IPS-18c (cell line): ENCODE results near the gene KAT6B.
"Not testable (repeated sequence)": the region's sequence is repeated elsewhere in the genome, so short reads cannot be mapped to it uniquely, and the experiment has no call there.

Source experiments
- H3K4me3 ChIP-seq: 2 replicates; pipeline ENCODE4 v1.7.0; 2013; ENCODE audit warnings: low read depth, mild to moderate bottlenecking, low read length, moderate library complexity; ENCODE audit not compliant: insufficient read depth
- H3K9me3 ChIP-seq: one replicate; pipeline ENCODE4 v1.6.1; 2013; ENCODE audit warnings: mild to moderate bottlenecking, low read length, moderate library complexity; ENCODE audit not compliant: control insufficient read depth, insufficient read depth

KAT6B gene

DNA sequence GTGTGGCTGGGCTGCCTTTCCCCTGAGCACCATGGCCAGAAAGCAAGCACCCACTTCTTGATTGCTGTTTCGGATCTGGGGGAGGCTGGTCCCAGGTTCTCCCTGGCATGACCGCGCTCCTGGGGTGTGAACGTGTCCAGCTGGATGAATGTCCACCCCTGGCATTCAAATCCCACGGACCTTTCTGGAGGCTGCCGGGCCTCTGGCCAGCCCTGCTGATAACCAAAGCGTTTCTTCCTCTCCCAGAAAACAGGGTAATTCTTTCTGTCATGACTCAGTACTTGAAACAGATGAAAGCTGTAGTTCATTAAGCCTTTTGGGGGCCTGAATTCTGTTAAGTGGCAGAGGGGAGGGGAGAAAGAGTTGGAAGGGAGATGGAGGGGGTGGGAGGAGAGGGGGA is 211.9 kb downstream of the KAT6B start:
- Histone ChIP-seq H3K9me3 (peaks cover 1% of the 10 kb centered on the region), H3K4me3 (no peak overlapping the region)

- Histone ChIP-seq H3K9me3 (peaks cover 4% of the 10 kb centered on the region), H3K4me3 (no peak overlapping the region)
These were observed 214.2 kb downstream of the KAT6B start for GRCh38 chr10:75040576-75040975.

GRCh38 chr10:75042292-75042974 is 216.0 kb downstream of the KAT6B start:
- no peak overlapping the region for H3K4me3 ChIP-seq
- peaks cover 4% of the 10 kb centered on the region for H3K9me3 ChIP-seq

GRCh38 chr10:75043256-75044131 is 217.1 kb downstream of the KAT6B start:
- Histone ChIP-seq H3K4me3 (no peak overlapping the region), H3K9me3 (peaks cover 4% of the 10 kb centered on the region)

GRCh38 chr10:75048669-75049098 is 222.3 kb downstream of the KAT6B start:
- Histone ChIP-seq H3K4me3 (no peak overlapping the region), H3K9me3 (peaks cover 2% of the 10 kb centered on the region)

DNA sequence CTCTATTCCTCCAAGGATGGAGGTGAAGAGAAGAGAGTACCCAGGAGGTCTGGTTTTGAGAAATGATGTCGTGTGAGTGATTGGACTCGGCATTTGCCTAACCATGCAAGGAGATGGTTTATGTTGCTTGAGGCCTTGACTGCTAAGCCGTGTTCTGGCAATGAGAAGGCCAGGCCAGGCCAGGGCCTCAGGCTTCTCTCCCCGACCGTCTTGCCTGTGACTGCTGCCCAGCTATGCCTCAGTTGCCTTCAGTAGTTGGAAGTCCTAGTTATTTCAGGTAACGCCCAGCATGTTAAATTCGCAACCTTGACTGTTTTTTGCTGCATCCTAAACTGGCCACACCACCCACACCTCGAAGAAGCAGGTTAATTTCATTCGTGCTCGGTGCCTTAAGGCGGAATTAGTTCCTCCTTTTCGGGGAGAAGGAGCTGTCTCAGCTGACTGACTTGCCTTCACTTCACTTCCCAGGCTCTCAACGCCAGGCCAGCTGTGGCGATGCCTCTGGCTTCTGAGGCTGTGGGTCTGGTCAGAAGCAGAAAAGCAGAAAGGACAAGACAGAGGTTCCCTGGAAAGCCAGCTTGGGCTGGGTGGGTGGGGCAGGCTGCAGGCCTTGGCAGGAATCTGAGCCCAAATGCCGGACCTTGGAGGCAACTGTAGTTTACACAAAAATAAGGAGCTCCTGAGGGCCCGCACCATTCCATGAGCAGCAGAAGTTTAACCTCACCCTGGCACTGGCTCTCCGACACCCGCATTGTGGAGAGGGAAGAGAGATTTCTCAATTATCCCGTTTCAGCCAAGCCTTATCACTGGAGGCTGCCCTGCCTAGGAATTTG is 223.1 kb downstream of the KAT6B start:
- H3K9me3 ChIP-seq, result no peaks in the 10 kb centered on the region
- H3K4me3 ChIP-seq, result no peak overlapping the region

- H3K9me3 ChIP-seq, result no peaks in the 10 kb centered on the region
- no peak overlapping the region for H3K4me3 ChIP-seq
These were observed 223.9 kb downstream of the KAT6B start for GRCh38 chr10:75050149-75050919.

DNA sequence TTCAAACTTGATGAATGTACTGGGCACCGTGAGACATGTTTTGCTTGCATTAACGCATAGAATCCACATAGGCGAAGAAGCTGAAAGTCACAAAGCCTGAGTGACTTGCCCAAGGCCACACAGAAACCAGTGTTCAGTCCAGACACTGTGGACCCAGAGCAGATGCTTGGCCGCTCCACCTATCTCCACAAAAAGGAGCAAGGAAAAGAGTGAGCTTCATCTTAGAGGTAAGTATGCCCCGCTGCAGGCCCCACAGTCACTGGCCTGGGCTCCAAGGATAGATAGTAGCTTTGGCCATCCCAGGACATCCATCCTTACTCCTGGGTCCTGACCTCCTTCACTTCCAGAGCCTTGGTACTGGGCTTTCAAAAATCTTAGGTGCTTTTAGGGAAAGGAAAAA is 224.9 kb downstream of the KAT6B start:
- Histone ChIP-seq H3K9me3 (no peaks in the 10 kb centered on the region), H3K4me3 (no peak overlapping the region)

DNA sequence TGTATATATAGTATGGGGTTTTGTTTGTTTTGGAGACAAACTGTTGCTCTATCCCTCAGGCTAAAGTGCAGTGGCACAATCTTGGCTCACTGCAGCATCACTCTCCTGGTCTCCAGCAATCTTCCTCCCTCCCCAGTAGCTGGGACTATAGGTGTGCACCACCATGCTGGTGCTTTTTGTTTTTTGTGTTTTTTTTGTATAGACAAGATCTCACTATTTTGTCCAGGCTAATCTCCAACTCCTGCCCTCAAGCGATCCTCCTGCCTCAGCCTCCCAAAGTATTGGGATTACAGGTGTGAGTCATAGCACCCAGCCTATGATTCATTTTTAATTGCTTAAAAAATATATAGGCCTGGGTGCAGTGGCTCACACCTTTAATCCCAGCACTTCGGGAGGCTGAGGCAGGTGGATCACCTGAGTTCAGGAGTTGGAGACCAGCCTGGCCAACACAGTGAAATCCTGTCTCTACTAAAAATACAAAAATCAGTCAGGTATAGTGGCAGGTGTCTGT is 229.6 kb downstream of the KAT6B start:
- H3K4me3 ChIP-seq, H3K9me3 ChIP-seq: not testable (repeated sequence)

DNA sequence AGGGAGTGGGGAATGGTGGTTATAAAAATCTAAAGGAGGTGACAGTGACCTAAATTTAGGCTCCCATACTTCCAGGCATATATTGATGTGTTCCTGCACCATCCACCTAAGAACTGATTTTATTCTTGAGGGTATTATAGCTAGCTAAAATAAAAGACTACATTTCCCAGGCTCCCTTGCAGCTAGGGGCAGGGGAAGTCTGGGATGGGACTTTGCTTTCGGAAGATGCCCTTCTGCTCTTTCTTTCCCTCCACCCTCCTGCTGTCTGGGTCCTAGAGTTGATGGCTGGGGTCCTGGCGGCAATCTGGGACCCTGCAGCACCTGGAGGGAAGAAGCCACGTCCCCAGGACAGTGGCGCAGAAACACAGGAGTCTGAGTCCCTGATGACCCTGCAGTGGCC is 231.3 kb downstream of the KAT6B start:
- Histone ChIP-seq H3K9me3 (peaks cover 2% of the 10 kb centered on the region), H3K4me3 (0 out of 2 replicates have a peak overlapping the region, but pooled peaks have one; percentile 9)

GRCh38 chr10:75058161-75058560 is 231.8 kb downstream of the KAT6B start:
- H3K4me3 ChIP-seq, result 0 out of 2 replicates have a peak overlapping the region, but pooled peaks have one; percentile 9
- H3K9me3 ChIP-seq, result peaks cover 2% of the 10 kb centered on the region

GRCh38 chr10:75061709-75062505 is 235.5 kb downstream of the KAT6B start:
- peaks cover 5% of the 10 kb centered on the region for H3K9me3 ChIP-seq
- H3K4me3 ChIP-seq, result no peak overlapping the region

DNA sequence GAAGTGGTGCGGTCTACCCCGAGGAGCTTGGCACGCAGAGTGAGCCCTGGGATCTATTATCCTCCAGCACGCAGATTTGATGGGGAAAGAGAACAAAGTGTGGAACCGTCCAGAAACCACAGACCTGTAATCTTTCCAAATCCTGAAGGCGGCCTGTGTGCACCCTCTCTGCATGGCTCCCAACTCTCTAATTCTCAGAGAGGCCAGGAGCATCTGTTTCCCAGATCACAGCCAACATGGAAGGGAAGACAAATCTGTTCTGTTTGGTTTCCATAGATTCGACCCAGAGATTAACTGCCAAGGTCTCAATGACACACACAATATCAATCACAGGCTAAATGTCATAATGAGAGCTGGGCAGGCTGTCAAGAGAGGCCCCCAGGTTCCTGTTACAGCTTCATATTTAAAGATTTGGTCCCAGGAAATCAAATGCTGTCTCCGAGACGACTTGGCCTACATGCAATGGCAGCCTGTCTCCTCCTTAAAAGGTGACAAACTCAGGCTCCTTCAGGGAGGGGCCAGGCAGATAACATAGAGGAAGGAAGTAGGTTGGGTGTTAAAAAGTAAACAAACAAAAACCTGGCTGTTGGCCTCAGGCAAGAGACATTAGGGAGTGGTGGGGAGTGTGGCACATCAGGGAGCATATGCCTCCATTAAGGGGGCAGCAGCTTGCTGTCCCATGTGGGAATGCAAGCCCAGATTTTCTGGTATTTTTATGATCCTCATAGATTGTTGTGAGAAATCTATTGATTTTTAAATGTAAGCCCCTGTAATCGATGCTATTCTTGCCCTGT is 236.3 kb downstream of the KAT6B start:
- peaks cover 5% of the 10 kb centered on the region for H3K9me3 ChIP-seq
- no peak overlapping the region for H3K4me3 ChIP-seq

DNA sequence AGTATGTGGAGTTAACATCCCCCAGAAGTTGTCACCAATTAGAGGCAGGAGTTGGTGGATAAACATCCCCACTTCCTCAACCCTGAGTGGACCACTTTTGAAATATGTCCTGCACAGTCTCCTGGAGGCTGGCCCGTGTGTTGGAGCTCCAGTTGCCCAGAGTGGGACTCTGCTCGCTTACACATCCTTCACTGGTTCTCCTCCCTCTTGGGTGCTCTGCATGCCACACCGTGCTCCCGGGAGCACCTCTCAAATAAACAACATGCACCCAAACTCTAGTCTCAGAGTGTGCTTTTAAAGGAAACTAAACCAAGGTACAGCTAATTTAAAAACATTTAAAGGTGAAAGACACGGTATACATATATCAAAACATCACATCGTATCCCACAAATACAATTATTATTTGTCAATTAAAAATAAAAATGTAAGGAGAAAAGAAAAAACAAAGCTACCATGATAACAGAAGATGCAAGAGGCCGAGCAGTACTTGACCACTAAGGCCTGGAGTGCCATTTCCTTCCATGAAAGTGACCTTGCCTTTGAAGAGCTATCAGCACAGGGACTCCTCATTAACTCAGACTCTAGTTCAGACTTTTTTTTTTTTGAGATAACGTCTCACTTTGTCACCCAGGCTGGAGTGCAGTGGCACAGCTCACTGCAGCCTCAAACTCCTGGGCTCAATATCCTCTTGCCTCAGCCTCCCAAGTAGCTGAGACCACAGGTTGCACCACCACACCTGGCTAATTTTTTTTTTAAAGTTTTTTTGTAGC is 237.2 kb downstream of the KAT6B start:
- Histone ChIP-seq H3K9me3 (peaks cover 3% of the 10 kb centered on the region), H3K4me3 (no peak overlapping the region)

GRCh38 chr10:75065076-75065475 is 238.7 kb downstream of the KAT6B start:
- peaks cover 3% of the 10 kb centered on the region for H3K9me3 ChIP-seq
- H3K4me3 ChIP-seq, result no peak overlapping the region
